ENCODE measurements around the gene ARID1B.

GRCh38 chr6:157063176-157063905, 286.2 kb downstream of the ARID1B start:
- TF ChIP-seq EZH2phosphoT487 (IDR thresholded peaks at IDR 0.05; ENCODE audit: low read length), result no peak
- no peak for TF ChIP-seq CTCF (IDR thresholded peaks at IDR 0.05; ENCODE audit: low read length)
- TF ChIP-seq EZH2 (optimal IDR thresholded peaks at IDR 0.05; ENCODE audit: low read depth, low read length), result no peak

All from MM.1S (cell line).